RWPE2 (cell line): ENCODE measurements around the gene TOMM40.
"Not testable (repeated sequence)": the region's sequence is repeated elsewhere in the genome, so short reads cannot be mapped to it uniquely, and the experiment has no call there.

Experiments used
- ATAC-seq: fragments of 200-7000 bp; cut with Tn5 transposase; 3 replicates; pipeline ENCODE4 v1.9.1; 2021; ENCODE audit warnings: low read depth
- DNase-seq: peaks from one replicate; pipeline ENCODE4 v3.0.0-alpha.2; 2020; ENCODE audit warnings: low spot score
- H3K27ac ChIP-seq: fragments of 450-650 bp; 2 replicates; pipeline ENCODE4 v1.5.1; 2017; ENCODE audit warnings: mild to moderate bottlenecking; ENCODE audit not compliant: poor library complexity, severe bottlenecking
- H3K27me3 ChIP-seq: fragments of 250-450 bp; sonication (Bioruptor Pico); 2 replicates; pipeline ENCODE4 v1.5.1; 2021; ENCODE audit warnings: mild to moderate bottlenecking, moderate library complexity; ENCODE audit not compliant: insufficient read depth, poor library complexity, severe bottlenecking
- H3K36me3 ChIP-seq: fragments of 250-450 bp; sonication (Bioruptor Pico); 2 replicates; pipeline ENCODE4 v1.5.1; 2020; ENCODE audit warnings: low read depth, mild to moderate bottlenecking, moderate library complexity
- H3K4me1 ChIP-seq: fragments of 250-450 bp; sonication (Bioruptor Pico); 2 replicates; pipeline ENCODE4 v1.5.1; 2021; ENCODE audit warnings: mild to moderate bottlenecking, moderate library complexity; ENCODE audit not compliant: insufficient read depth, poor library complexity, severe bottlenecking
- H3K4me3 ChIP-seq: fragments of 250-450 bp; sonication (Bioruptor Pico); 2 replicates; pipeline ENCODE4 v1.5.1; 2021; ENCODE audit warnings: mild to moderate bottlenecking, moderate library complexity; ENCODE audit not compliant: severe bottlenecking
- H3K9me3 ChIP-seq: fragments of 250-450 bp; sonication (Bioruptor Pico); 2 replicates; pipeline ENCODE4 v1.5.1; 2021; ENCODE audit warnings: mild to moderate bottlenecking, moderate library complexity; ENCODE audit not compliant: severe bottlenecking
- TF ChIP-seq, protein P1 (sequence below): fragments of 450-650 bp; IDR thresholded peaks from one replicate; pipeline ENCODE4 v1.5.1; 2017; ENCODE audit warnings: mild to moderate bottlenecking, moderate library complexity; ENCODE audit not compliant: poor library complexity, severe bottlenecking

The TOMM40 gene

DNA sequence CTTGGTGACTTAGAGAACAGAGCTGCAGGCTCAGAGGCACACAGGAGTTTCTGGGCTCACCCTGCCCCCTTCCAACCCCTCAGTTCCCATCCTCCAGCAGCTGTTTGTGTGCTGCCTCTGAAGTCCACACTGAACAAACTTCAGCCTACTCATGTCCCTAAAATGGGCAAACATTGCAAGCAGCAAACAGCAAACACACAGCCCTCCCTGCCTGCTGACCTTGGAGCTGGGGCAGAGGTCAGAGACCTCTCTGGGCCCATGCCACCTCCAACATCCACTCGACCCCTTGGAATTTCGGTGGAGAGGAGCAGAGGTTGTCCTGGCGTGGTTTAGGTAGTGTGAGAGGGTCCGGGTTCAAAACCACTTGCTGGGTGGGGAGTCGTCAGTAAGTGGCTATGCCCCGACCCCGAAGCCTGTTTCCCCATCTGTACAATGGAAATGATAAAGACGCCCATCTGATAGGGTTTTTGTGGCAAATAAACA is 33.2 kb downstream of the TOMM40 start:
- DNase-seq = no peak

GRCh38 chr19:44925114-44925891 is 34.2 kb downstream of the TOMM40 start:
- Histone ChIP-seq H3K36me3 (no peaks in the 10 kb centered on the region), H3K4me1 (no peaks in the 10 kb centered on the region), H3K27ac (no peak overlapping the region), H3K27me3 (no peaks in the 10 kb centered on the region), H3K4me3 (no peak overlapping the region), H3K9me3 (no peaks in the 10 kb centered on the region)
- DNase-seq (no peak), ATAC-seq (no peak)
- TF ChIP-seq, protein P1, sequence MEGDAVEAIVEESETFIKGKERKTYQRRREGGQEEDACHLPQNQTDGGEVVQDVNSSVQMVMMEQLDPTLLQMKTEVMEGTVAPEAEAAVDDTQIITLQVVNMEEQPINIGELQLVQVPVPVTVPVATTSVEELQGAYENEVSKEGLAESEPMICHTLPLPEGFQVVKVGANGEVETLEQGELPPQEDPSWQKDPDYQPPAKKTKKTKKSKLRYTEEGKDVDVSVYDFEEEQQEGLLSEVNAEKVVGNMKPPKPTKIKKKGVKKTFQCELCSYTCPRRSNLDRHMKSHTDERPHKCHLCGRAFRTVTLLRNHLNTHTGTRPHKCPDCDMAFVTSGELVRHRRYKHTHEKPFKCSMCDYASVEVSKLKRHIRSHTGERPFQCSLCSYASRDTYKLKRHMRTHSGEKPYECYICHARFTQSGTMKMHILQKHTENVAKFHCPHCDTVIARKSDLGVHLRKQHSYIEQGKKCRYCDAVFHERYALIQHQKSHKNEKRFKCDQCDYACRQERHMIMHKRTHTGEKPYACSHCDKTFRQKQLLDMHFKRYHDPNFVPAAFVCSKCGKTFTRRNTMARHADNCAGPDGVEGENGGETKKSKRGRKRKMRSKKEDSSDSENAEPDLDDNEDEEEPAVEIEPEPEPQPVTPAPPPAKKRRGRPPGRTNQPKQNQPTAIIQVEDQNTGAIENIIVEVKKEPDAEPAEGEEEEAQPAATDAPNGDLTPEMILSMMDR = no peak

More for the DNA sequence above, 33.2 kb downstream of the TOMM40 start:
- H3K27ac ChIP-seq = no peak overlapping the region
- no peak for ATAC-seq
- H3K27me3 ChIP-seq = no peaks in the 10 kb centered on the region
- no peaks in the 10 kb centered on the region for H3K9me3 ChIP-seq
- H3K4me3 ChIP-seq = no peak overlapping the region
- TF ChIP-seq, protein P1 = no peak
- no peaks in the 10 kb centered on the region for H3K36me3 ChIP-seq
- H3K4me1 ChIP-seq = no peaks in the 10 kb centered on the region

GRCh38 chr19:44926245-44927077 is 35.4 kb downstream of the TOMM40 start:
- DNase-seq, H3K4me1 ChIP-seq, H3K27ac ChIP-seq, H3K4me3 ChIP-seq, H3K36me3 ChIP-seq, H3K27me3 ChIP-seq, H3K9me3 ChIP-seq: not testable (repeated sequence)
- ATAC-seq = peak; percentile 28; the same call in 2 of the 3 replicates

DNA sequence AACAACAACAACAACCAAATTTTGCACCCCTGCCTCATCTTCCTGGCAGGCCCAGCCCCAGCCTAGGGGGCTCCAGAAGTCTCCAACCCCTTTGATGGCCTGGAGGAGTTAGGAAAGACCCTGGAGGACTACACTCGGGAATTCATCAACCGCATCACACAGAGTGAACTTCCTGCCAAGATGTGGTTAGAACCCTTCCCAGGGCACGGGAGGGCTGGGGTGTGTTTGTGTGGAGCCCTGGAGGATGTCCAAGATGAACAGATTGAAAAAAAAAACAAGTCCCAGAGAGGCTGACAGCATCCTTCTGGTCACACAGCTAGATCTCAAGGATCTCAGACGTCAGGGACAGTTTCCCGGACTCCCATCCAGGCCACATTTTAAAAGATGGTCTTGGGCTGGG is 36.7 kb downstream of the TOMM40 start:
- Histone ChIP-seq H3K4me3 (no peak overlapping the region), H3K27me3 (no peaks in the 10 kb centered on the region), H3K9me3 (no peaks in the 10 kb centered on the region), H3K4me1 (no peaks in the 10 kb centered on the region), H3K27ac (no peak overlapping the region), H3K36me3 (no peaks in the 10 kb centered on the region)
- DNase-seq (no peak), ATAC-seq (no peak)
- TF ChIP-seq, protein P1 = no peak

DNA sequence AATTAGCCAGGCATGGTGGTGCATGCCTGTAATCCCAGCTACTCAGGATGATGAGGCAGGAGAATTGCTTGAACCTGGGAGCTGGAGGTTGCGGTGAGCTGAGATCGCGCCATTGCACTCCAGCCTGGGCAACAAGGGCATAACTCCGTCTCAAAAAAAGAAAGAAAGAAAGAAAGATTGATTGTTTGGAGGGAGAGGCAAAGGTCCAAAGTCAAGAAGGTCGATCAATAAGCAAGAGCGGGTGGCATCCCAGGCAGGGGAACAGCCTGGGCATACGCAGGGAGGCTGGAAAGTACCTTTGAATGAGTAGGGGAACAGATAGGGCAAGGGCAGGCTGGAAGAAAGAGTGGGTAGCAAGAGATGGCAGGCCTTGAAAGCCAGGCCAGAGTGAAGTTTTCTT is 39.0 kb downstream of the TOMM40 start:
- TF ChIP-seq, protein P1 = no peak
- Histone ChIP-seq H3K27ac (no peak overlapping the region), H3K27me3 (no peaks in the 10 kb centered on the region), H3K4me1 (no peaks in the 10 kb centered on the region), H3K36me3 (no peaks in the 10 kb centered on the region), H3K4me3 (no peak overlapping the region), H3K9me3 (no peaks in the 10 kb centered on the region)
- no peak for ATAC-seq
- no peak for DNase-seq
